Kidney tubule cell (primary cell): ENCODE data around the gene EFCAB11.

ENCODE experiments used
- DNase-seq: peaks from one replicate; pipeline ENCODE4 v3.0.0-alpha.2; 2018; ENCODE audit warnings: low spot score

The EFCAB11 gene

GRCh38 chr14:89767131-89767530 lies 187.4 kb downstream of the EFCAB11 start:
- no peak for DNase-seq

GRCh38 chr14:89765346-89765745 lies 189.2 kb downstream of the EFCAB11 start:
- DNase-seq: no peak

- DNase-seq: no peak
Measured at GRCh38 chr14:89760086-89760485, 194.4 kb downstream of the EFCAB11 start.

- DNase-seq: no peak
Measured at GRCh38 chr14:89757313-89757939, 197.1 kb downstream of the EFCAB11 start.

GRCh38 chr14:89755816-89756215 lies 198.7 kb downstream of the EFCAB11 start:
- no peak for DNase-seq

- no peak for DNase-seq
Measured at GRCh38 chr14:89753828-89754412, 200.6 kb downstream of the EFCAB11 start.

- no peak for DNase-seq
Measured at GRCh38 chr14:89750908-89751392, 203.6 kb downstream of the EFCAB11 start.

- DNase-seq: no peak
Measured at GRCh38 chr14:89750281-89750755, 204.2 kb downstream of the EFCAB11 start.

GRCh38 chr14:89748004-89748403 lies 206.5 kb downstream of the EFCAB11 start:
- DNase-seq: peak; percentile 6

- DNase-seq: no peak
Measured at GRCh38 chr14:89747126-89747525, 207.4 kb downstream of the EFCAB11 start.

GRCh38 chr14:89746654-89747053 lies 207.9 kb downstream of the EFCAB11 start:
- DNase-seq: no peak

- no peak for DNase-seq
Measured at GRCh38 chr14:89746135-89746534, 208.4 kb downstream of the EFCAB11 start.
